Left lung (tissue), 10 donors: ENCODE measurements around the gene DPYSL3. TPM values are rescaled to one million over a fixed set of nuclear protein-coding genes. Genes with fewer than 3 reads are reported as not detected.
A peak's percentile ranks its signal among the peaks of the same experiment; 100 is the strongest.

Experiments used
- ATAC-seq: fragments of 200-7000 bp; cut with Tn5 transposase; one replicate; pipeline ENCODE4 v1.9.1; 2020; ENCODE audit warnings: moderate library complexity
- DNase-seq, 4 donors: peaks; one replicate each; pipeline ENCODE4 v3.0.0-alpha.2; 2013 to 2020
- H3K27ac ChIP-seq, 2 donors: fragments of 200-600 bp; sonication (generic) in 1 of 2; one replicate each; pipeline versions ENCODE4 v1.5.0 to v1.8.0; 2020 to 2021
- H3K27me3 ChIP-seq, 2 donors: fragments of 200-600 bp; sonication (generic) in 1 of 2; one replicate each; pipeline versions ENCODE4 v1.5.0 to v1.8.0; 2020 to 2021
- H3K36me3 ChIP-seq, 2 donors: fragments of 200-600 bp; sonication (generic) in 1 of 2; one replicate each; pipeline versions ENCODE4 v1.5.0 to v1.8.0; 2020 to 2021
- H3K4me1 ChIP-seq, 2 donors: fragments of 200-600 bp; one replicate each; pipeline ENCODE4 v1.8.0; 2021
- H3K4me3 ChIP-seq, 2 donors: fragments of 200-600 bp; sonication (generic) in 1 of 2; one replicate each; pipeline versions ENCODE4 v1.5.0 to v1.8.0; 2020 to 2021; ENCODE audit warnings: mild to moderate bottlenecking in 1 of 2
- H3K9me3 ChIP-seq, 2 donors: fragments of 200-600 bp; sonication (generic) in 1 of 2; one replicate each; pipeline versions ENCODE4 v1.5.0 to v1.8.0; 2020 to 2021
- CTCF ChIP-seq, 2 donors: fragments of 200-600 bp; sonication (generic) in 1 of 2; IDR thresholded peaks; one replicate each; pipeline versions ENCODE4 v1.5.0 to v1.8.0; 2021; ENCODE audit warnings: antibody characterized with exemption in 2 of 2
- intact Hi-C, 2 donors: fragments of 100-400 bp; cut with DNase I; formaldehyde crosslinking; loops; one replicate each; pipeline versions ENCODE4 v1.11.2 to v1.14.2; 2022
- polyA plus RNA-seq, 6 donors: library from polyadenylated mRNA; unstranded; fragments of 120-200 nt; gene quantifications; one replicate each; pipeline ENCODE4 v1.2.1, GENCODE V29; 2013; ENCODE audit not compliant: insufficient read length in 6 of 6
- total RNA-seq, 2 donors: library from RNA; stranded (reverse); fragmentation: NEBNext Ultra II Directional; extraction: Animal tissue kit (Norgen Biotek cat#: 25700); gene quantifications; one replicate each; pipeline ENCODE4 v1.2.1, GENCODE V29; 2021
- donor health status: DM: no; HTN: yes; CAD: no.
- donor health status: DM: no; HTN: no; CAD: no.

DPYSL3 gene
- total and polyA plus RNA-seq, 8 donors, result 64.3 to 94.3 (median 79.0) TPM

GRCh38 chr5:147467973-147468508 is 41.8 kb downstream of the DPYSL3 start:
- intact Hi-C loops, result no loop called here
- H3K4me1 ChIP-seq, result no peaks in the 10 kb centered on the region
- DNase-seq (no peak), ATAC-seq (no peak)
- H3K9me3 ChIP-seq, result no peaks in the 10 kb centered on the region
- H3K36me3 ChIP-seq, result no peaks in the 10 kb centered on the region
- H3K27ac ChIP-seq, result no peak overlapping the region
- TF ChIP-seq CTCF (IDR thresholded peaks at IDR 0.05), result no peak
- H3K27me3 ChIP-seq, result no peaks in the 10 kb centered on the region
- no peak overlapping the region for H3K4me3 ChIP-seq

GRCh38 chr5:147466360-147466980 is 43.4 kb downstream of the DPYSL3 start:
- ATAC-seq (no peak), DNase-seq (no peak)
- H3K4me1 ChIP-seq, result no peaks in the 10 kb centered on the region
- TF ChIP-seq CTCF (IDR thresholded peaks at IDR 0.05), result no peak
- no peak overlapping the region for H3K4me3 ChIP-seq
- H3K9me3 ChIP-seq, result no peaks in the 10 kb centered on the region
- no peak overlapping the region for H3K27ac ChIP-seq
- no peaks in the 10 kb centered on the region for H3K36me3 ChIP-seq
- intact Hi-C loops, result no loop called here
- no peaks in the 10 kb centered on the region for H3K27me3 ChIP-seq

- Histone ChIP-seq H3K9me3 (no peaks in the 10 kb centered on the region), H3K4me3 (no peak overlapping the region), H3K4me1 (no peaks in the 10 kb centered on the region), H3K27me3 (no peaks in the 10 kb centered on the region), H3K36me3 (no peaks in the 10 kb centered on the region), H3K27ac (no peak overlapping the region)
- no peak for TF ChIP-seq CTCF (IDR thresholded peaks at IDR 0.05)
- DNase-seq (no peak), ATAC-seq (no peak)
- intact Hi-C loops, result no loop called here
Measured at GRCh38 chr5:147465747-147466146, 44.1 kb downstream of the DPYSL3 start.

GRCh38 chr5:147464211-147464610 is 45.7 kb downstream of the DPYSL3 start:
- no peaks in the 10 kb centered on the region for H3K27me3 ChIP-seq
- no peak overlapping the region for H3K27ac ChIP-seq
- no peaks in the 10 kb centered on the region for H3K9me3 ChIP-seq
- ATAC-seq (peak; percentile 72), DNase-seq (no peak)
- no peaks in the 10 kb centered on the region for H3K36me3 ChIP-seq
- TF ChIP-seq CTCF (IDR thresholded peaks at IDR 0.05), result peak; percentile 34 to 43
- no peaks in the 10 kb centered on the region for H3K4me1 ChIP-seq
- intact Hi-C loops, result no loop called here
- H3K4me3 ChIP-seq, result no peak overlapping the region

GRCh38 chr5:147461915-147462314 is 48.0 kb downstream of the DPYSL3 start:
- H3K4me1 ChIP-seq, result no peaks in the 10 kb centered on the region
- no peaks in the 10 kb centered on the region for H3K36me3 ChIP-seq
- TF ChIP-seq CTCF (IDR thresholded peaks at IDR 0.05), result no peak
- intact Hi-C loops, result no loop called here
- ATAC-seq (no peak), DNase-seq (no peak)
- no peaks in the 10 kb centered on the region for H3K27me3 ChIP-seq
- no peak overlapping the region for H3K4me3 ChIP-seq
- H3K9me3 ChIP-seq, result no peaks in the 10 kb centered on the region
- H3K27ac ChIP-seq, result no peak overlapping the region
